Endothelial cell of umbilical vein (primary cell): ENCODE measurements around the gene TRNP1. TPM values are rescaled to one million over a fixed set of nuclear protein-coding genes. Genes with fewer than 3 reads are reported as not detected.

Source experiments
- BruUV-seq: library from RNA; stranded (reverse); fragments of 400-500 nt; replicated peaks from 2 replicates; lab custom pipeline; 2021; lab: Mats Ljungman, UMichigan
- CTCF ChIA-PET: fragments of 300-600, 350-600 bp; sonication (Branson Sonifier 250); formaldehyde crosslinking; loops from one replicate; lab custom pipeline; 2021; ENCODE audit warnings: antibody characterized with exemption, inconsistent platforms; lab: Charles Lee
- POLR2A ChIA-PET: fragments of 300-600, 350-600 bp; sonication (Branson Sonifier 250); formaldehyde crosslinking; loops from one replicate; lab custom pipeline; 2021; ENCODE audit warnings: antibody characterized with exemption, inconsistent platforms; lab: Charles Lee
- DNase-seq: peaks from one replicate; pipeline ENCODE4 v3.0.0-alpha.2; 2011; ENCODE audit warnings: low read depth, low spot score
- FAIRE-seq: peaks from 2 replicates; lab custom pipeline; 2011; peaks lifted over from hg19 to GRCh38; lab: Jason Lieb, UNC
- H2AFZ ChIP-seq: 2 replicates; pipeline ENCODE4 v1.6.0; 2012; ENCODE audit warnings: low read depth, low read length, control low read depth, inconsistent platforms
- H3K27ac ChIP-seq: 2 replicates; pipeline ENCODE4 v1.5.1; 2011; ENCODE audit warnings: low read depth, mild to moderate bottlenecking, control low read depth, low read length, moderate library complexity; ENCODE audit not compliant: insufficient read depth
- H3K27me3 ChIP-seq, 2 experiments: 2 replicates each; pipeline versions ENCODE4 v1.6.0 to v1.6.1; 2011; ENCODE audit warnings: low read length in 2 of 2, mixed read lengths in 1 of 2; ENCODE audit not compliant: control insufficient read depth in 2 of 2, insufficient read depth in 2 of 2
- H3K36me3 ChIP-seq, 2 experiments: 2 replicates in 1 of 2; 3 replicates in 1 of 2; pipeline ENCODE4 v1.5.1; 2011; ENCODE audit warnings: low read length in 2 of 2, mild to moderate bottlenecking in 1 of 2, moderate library complexity in 1 of 2; ENCODE audit not compliant: control insufficient read depth in 2 of 2, insufficient read depth in 2 of 2; ENCODE audit errors: extremely low read depth in 1 of 2
- H3K4me1 ChIP-seq: 3 replicates; pipeline ENCODE4 v1.5.1; 2011; ENCODE audit warnings: mild to moderate bottlenecking, low read length; ENCODE audit not compliant: control insufficient read depth, insufficient read depth; ENCODE audit errors: extremely low read depth
- H3K4me2 ChIP-seq: 2 replicates; pipeline ENCODE4 v1.6.1; 2011; ENCODE audit warnings: low read length, control low read depth, mixed read lengths; ENCODE audit not compliant: insufficient read depth
- H3K4me3 ChIP-seq, 3 experiments: fragments of 200-600 bp in 1 of 3; sonication (generic), shearing (Covaris generic) in 1 of 3; replicated peaks in 1 of 3; 2 replicates each; pipeline ENCODE4 v1.5.1; 2011 to 2016; ENCODE audit warnings: control low read depth in 3 of 3, low read length in 3 of 3, mild to moderate bottlenecking in 2 of 3, inconsistent platforms in 1 of 3, low read depth in 1 of 3, moderate library complexity in 1 of 3; ENCODE audit not compliant: insufficient read depth in 1 of 3
- H3K79me2 ChIP-seq: 2 replicates; pipeline ENCODE4 v1.6.0; 2012; ENCODE audit warnings: low read length, inconsistent platforms; ENCODE audit not compliant: control insufficient read depth, insufficient read depth
- H3K9ac ChIP-seq: replicated peaks from 2 replicates; pipeline ENCODE3; 2011; ENCODE audit warnings: low read length, control low read depth; ENCODE audit not compliant: insufficient read depth; ENCODE audit errors: extremely low read depth
- H3K9me1 ChIP-seq: replicated peaks from 3 replicates; pipeline ENCODE4 v1.6.0; 2011; ENCODE audit warnings: mild to moderate bottlenecking, low read length; ENCODE audit not compliant: control insufficient read depth, insufficient read depth; ENCODE audit errors: extremely low read depth
- H3K9me3 ChIP-seq: replicated peaks from 2 replicates; pipeline ENCODE4 v1.5.1; 2012; ENCODE audit warnings: low read length, inconsistent platforms; ENCODE audit not compliant: control insufficient read depth, insufficient read depth
- H4K20me1 ChIP-seq: replicated peaks from 2 replicates; pipeline ENCODE3; 2011; ENCODE audit warnings: mild to moderate bottlenecking, low read length; ENCODE audit not compliant: control insufficient read depth, insufficient read depth; ENCODE audit errors: extremely low read depth
- CTCF ChIP-seq, 2 donors: IDR thresholded peaks; 1 replicate in 1 of 2; 2 replicates in 1 of 2; pipeline ENCODE4 v1.5.1; 2011; ENCODE audit warnings: low read length in 2 of 2, mild to moderate bottlenecking in 2 of 2, moderate library complexity in 2 of 2, control low read depth in 1 of 2, inconsistent platforms in 1 of 2, low read depth in 1 of 2; ENCODE audit not compliant: insufficient read depth in 1 of 2; ENCODE audit errors: extremely low read depth in 1 of 2
- EZH2 ChIP-seq: IDR thresholded peaks from 2 replicates; pipeline ENCODE4 v1.6.1; 2012; ENCODE audit warnings: borderline replicate concordance, low read depth, mild to moderate bottlenecking, moderate library complexity, low read length, inconsistent platforms; ENCODE audit not compliant: severe bottlenecking
- FOS ChIP-seq: IDR thresholded peaks from 2 replicates; pipeline ENCODE4 v1.6.1; 2011; ENCODE audit warnings: mild to moderate bottlenecking, low read length, moderate library complexity, borderline replicate concordance; ENCODE audit not compliant: insufficient read depth
- GATA2 ChIP-seq: IDR thresholded peaks from 2 replicates; pipeline ENCODE4 v1.7.0; 2011; ENCODE audit warnings: low read depth, mild to moderate bottlenecking, moderate library complexity, mixed read lengths, low read length; ENCODE audit not compliant: insufficient read length, insufficient read depth
- JUN ChIP-seq: IDR thresholded peaks from 2 replicates; pipeline ENCODE4 v1.6.1; 2011; ENCODE audit warnings: borderline replicate concordance, low read depth; ENCODE audit not compliant: insufficient read length, insufficient read depth
- MAX ChIP-seq: IDR thresholded peaks from 2 replicates; pipeline ENCODE4 v1.6.1; 2011; ENCODE audit not compliant: insufficient read depth, insufficient read length
- MYC ChIP-seq: IDR thresholded peaks from one replicate; pipeline ENCODE4 v1.6.1; 2011; ENCODE audit warnings: mild to moderate bottlenecking, low read depth, low read length
- POLR2A ChIP-seq: IDR thresholded peaks from 2 replicates; pipeline ENCODE4 v1.6.1; 2012; ENCODE audit warnings: low read depth, mild to moderate bottlenecking, control low read depth, low read length
- POLR2AphosphoS5 ChIP-seq: IDR thresholded peaks from 2 replicates; pipeline ENCODE4 v1.6.1; 2012; ENCODE audit warnings: low read depth, mild to moderate bottlenecking, control low read depth, low read length, moderate library complexity; ENCODE audit not compliant: insufficient read depth
- dilution Hi-C: fragments of 300-500 bp; cut with MboI; formaldehyde crosslinking; loops from one replicate; pipeline ENCODE4 v1.15.0; 2019; ENCODE audit warnings: low sequenced_read_pairs; ENCODE audit not compliant: extremely low pct_ligation_motif_present
- intact Hi-C: fragments of 100-400 bp; cut with micrococcal nuclease; formaldehyde crosslinking; loops from one replicate; pipeline ENCODE4 v1.10.0; 2022
- polyA plus RNA-seq, 4 experiments: library from polyadenylated mRNA; depleted of rRNA in 3 of 4; stranded (reverse) in 3 of 4; unstranded in 1 of 4; fragments of >200 nt; gene quantifications; 2 replicates each; pipeline versions ENCODE4 v1.2.1 to v1.2.3, GENCODE V29; 2011 to 2012; ENCODE audit warnings: missing spikeins in 1 of 4
- total RNA-seq: library from RNA; stranded (reverse); gene quantifications from 2 replicates; pipeline ENCODE4 v1.2.3, GENCODE V29; 2021

Gene TRNP1
- total and polyA plus RNA-seq, 2 donors (not counting 3 experiments of a cell fraction or from before 2014, with no cell fraction given), result 5.9 to 20.5 TPM

DNA sequence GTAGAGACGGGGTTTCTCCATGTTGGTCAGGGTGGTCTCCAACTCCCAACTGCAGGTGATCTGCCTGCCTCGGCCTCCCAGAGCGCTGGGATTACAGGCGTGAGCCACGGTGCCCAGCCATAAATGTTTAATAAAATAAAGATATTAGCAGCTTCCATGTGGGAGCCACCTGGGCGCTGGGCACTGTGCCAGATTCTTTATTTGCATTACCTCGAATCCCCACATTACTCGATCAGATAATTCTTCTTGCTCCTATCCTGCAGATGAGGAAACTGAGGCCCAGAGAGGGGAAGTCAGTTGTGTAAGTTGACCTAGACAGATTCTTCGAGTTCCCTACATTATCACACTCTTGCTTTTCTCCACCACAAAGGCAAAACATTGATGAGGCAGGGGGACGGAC, 44.0 kb downstream of the TRNP1 start:
- dilution Hi-C loops, result loop anchor here (25.0 kb wide), 1 partner anchor 200 kb away; the partner anchor contains the start of gene WDTC1
- POLR2A ChIA-PET, result no interaction called here

DNA sequence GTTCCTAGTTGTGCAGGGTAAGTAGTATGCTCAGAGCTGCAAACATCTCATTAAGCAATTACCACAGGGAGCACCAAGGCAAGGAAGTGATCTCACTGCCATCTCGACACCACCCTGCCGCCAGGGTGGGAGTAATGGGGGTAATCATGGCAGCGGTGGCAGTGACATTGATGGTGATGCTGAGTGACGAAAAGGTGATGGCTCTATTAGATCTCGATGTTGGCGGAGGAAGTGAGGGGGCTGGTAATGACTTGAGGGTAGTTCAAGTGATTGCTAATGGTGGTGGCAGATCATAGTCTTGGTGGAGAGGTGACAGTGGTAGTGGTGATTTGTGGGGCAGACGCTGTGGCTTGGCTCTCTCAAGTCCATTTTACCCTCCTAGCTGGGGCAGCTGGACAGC, 44.5 kb downstream of the TRNP1 start:
- Histone ChIP-seq H3K9me1 (no peaks in the 10 kb centered on the region), H2AFZ (no peak overlapping the region), H3K4me2 (no peak overlapping the region), H3K9me3 (no peaks in the 10 kb centered on the region), H3K9ac (no peak overlapping the region), H3K36me3 (no peaks in the 10 kb centered on the region), H4K20me1 (no peaks in the 10 kb centered on the region), H3K27me3 (no peaks in the 10 kb centered on the region), H3K4me3 (no peak overlapping the region), H3K79me2 (no peaks in the 10 kb centered on the region), H3K4me1 (peaks cover 14% of the 10 kb centered on the region), H3K27ac (no peak overlapping the region)
- intact Hi-C loops (no loop called here), dilution Hi-C loops (loop anchor here (25.0 kb wide), 1 partner anchor 199 kb away; the partner anchor contains the start of gene WDTC1)
- TF ChIP-seq CTCF (IDR thresholded peaks at IDR 0.05; ENCODE audit: extremely low read depth in 1 of 2, insufficient read depth in 1 of 2, low read depth in 1 of 2, low read length in 2 of 2) (no peak), POLR2A (no peak), MAX (no peak), JUN (no peak), GATA2 (no peak), FOS (no peak), POLR2AphosphoS5 (no peak), EZH2 (no peak), MYC (no peak)
- FAIRE-seq, result no peak
- no peak for DNase-seq
- BruUV-seq, result no TSS peak
- CTCF ChIA-PET, result interaction anchor here (1.3 to 3.6 kb wide), 3 partner anchors 8 to 59 kb away, joined by 6 to 43 read pairs (median 16); no protein-coding TSS in a partner anchor
- POLR2A ChIA-PET, result no interaction called here

More for the DNA sequence above, 44.0 kb downstream of the TRNP1 start:
- Histone ChIP-seq H3K27me3 (no peaks in the 10 kb centered on the region), H3K79me2 (no peaks in the 10 kb centered on the region), H3K9me1 (no peaks in the 10 kb centered on the region), H3K4me3 (no peak overlapping the region), H3K27ac (no peak overlapping the region), H3K9ac (no peak overlapping the region), H4K20me1 (no peaks in the 10 kb centered on the region), H3K9me3 (no peaks in the 10 kb centered on the region), H3K4me2 (no peak overlapping the region), H2AFZ (no peak overlapping the region), H3K36me3 (no peaks in the 10 kb centered on the region), H3K4me1 (peaks cover 14% of the 10 kb centered on the region)
- no TSS peak for BruUV-seq
- no peak for FAIRE-seq
- no peak for DNase-seq
- no peak for TF ChIP-seq POLR2AphosphoS5
- CTCF ChIA-PET, result interaction anchor here (0.5 to 3.0 kb wide), 5 partner anchors 9 to 117 kb away, joined by 3 to 43 read pairs (median 5); partner anchors contain the start of gene SLC9A1
- intact Hi-C loops, result no loop called here
